H1 (cell line): Measurements from ENCODE around the gene SUPT4H1. TPM values are rescaled to one million over a fixed set of nuclear protein-coding genes. Genes with fewer than 3 reads are reported as not detected.

ENCODE experiments used
- CTCF ChIA-PET: fragments of 300-600 bp; sonication (Branson Sonifier 250); formaldehyde crosslinking; loops from one replicate; lab custom pipeline; 2021; ENCODE audit not compliant: partially characterized antibody; lab: Charles Lee
- POLR2A ChIA-PET: fragments of 300-600 bp; sonication (Branson Sonifier 250); formaldehyde crosslinking; loops from one replicate; lab custom pipeline; 2021; ENCODE audit warnings: inconsistent platforms; ENCODE audit not compliant: partially characterized antibody; lab: Charles Lee
- DNase-seq, 2 experiments: peaks; one replicate each; pipeline versions ENCODE4 v3.0.0 to v3.0.0-alpha.2; 2010 to 2022; ENCODE audit warnings: low spot score in 2 of 2, low read depth in 1 of 2, mixed read lengths in 1 of 2
- FAIRE-seq: peaks from 2 replicates; lab custom pipeline; 2011; peaks lifted over from hg19 to GRCh38; lab: Jason Lieb, UNC
- H2AFZ ChIP-seq: 2 replicates; pipeline ENCODE4 v1.8.1; 2012; ENCODE audit warnings: low read length, inconsistent platforms
- H2AK5ac ChIP-seq: 2 replicates; pipeline ENCODE4 v1.6.1; 2013; ENCODE audit warnings: low read depth, low read length
- H2BK120ac ChIP-seq: replicated peaks from 2 replicates; pipeline ENCODE3; 2013; ENCODE audit warnings: low read depth, low read length, inconsistent platforms
- H2BK12ac ChIP-seq: 2 replicates; pipeline ENCODE4 v1.6.1; 2013; ENCODE audit warnings: low read depth, low read length
- H2BK15ac ChIP-seq: 2 replicates; pipeline ENCODE4 v1.6.1; 2013; ENCODE audit warnings: low read length
- H2BK20ac ChIP-seq: 2 replicates; pipeline ENCODE4 v1.6.1; 2013; ENCODE audit warnings: low read length
- H2BK5ac ChIP-seq: 2 replicates; pipeline ENCODE4 v1.6.1; 2013; ENCODE audit warnings: low read depth, low read length
- H3K14ac ChIP-seq: 2 replicates; pipeline ENCODE4 v1.6.1; 2013; ENCODE audit warnings: inconsistent platforms; ENCODE audit not compliant: insufficient read length
- H3K18ac ChIP-seq: 2 replicates; pipeline ENCODE4 v1.6.1; 2013; ENCODE audit warnings: low read length; ENCODE audit errors: extremely low read depth
- H3K23ac ChIP-seq: 2 replicates; pipeline ENCODE4 v1.6.1; 2013; ENCODE audit warnings: inconsistent platforms; ENCODE audit not compliant: insufficient read length
- H3K23me2 ChIP-seq: 2 replicates; pipeline ENCODE4 v1.6.1; 2013; ENCODE audit warnings: low read depth, low read length
- H3K27ac ChIP-seq: 2 replicates; pipeline ENCODE4 v1.6.1; 2011; ENCODE audit warnings: low read depth, low read length, inconsistent platforms
- H3K27me3 ChIP-seq, 4 experiments: replicated peaks in 1 of 4; 1 replicate in 1 of 4; 2 replicates in 3 of 4; pipeline versions ENCODE4 v1.6.1 to v1.8.1; 2011 to 2013; ENCODE audit warnings: low read length in 3 of 4, mild to moderate bottlenecking in 3 of 4, inconsistent platforms in 2 of 4, mixed read lengths in 2 of 4, moderate library complexity in 1 of 4; ENCODE audit not compliant: control insufficient read depth in 3 of 4, insufficient read depth in 3 of 4; ENCODE audit errors: extremely low read depth in 1 of 4
- H3K36me3 ChIP-seq, 4 experiments: 2 replicates each; pipeline versions ENCODE4 v1.6.1 to v1.8.1; 2011 to 2013; ENCODE audit warnings: mild to moderate bottlenecking in 4 of 4, low read length in 3 of 4, moderate library complexity in 2 of 4, control low read depth in 1 of 4, inconsistent platforms in 1 of 4; ENCODE audit not compliant: insufficient read depth in 4 of 4, control insufficient read depth in 2 of 4
- H3K4ac ChIP-seq: replicated peaks from 2 replicates; pipeline ENCODE3; 2013; ENCODE audit warnings: low read length, low read depth, mixed read lengths, inconsistent platforms; ENCODE audit not compliant: insufficient read length
- H3K4me1 ChIP-seq, 4 experiments: replicated peaks in 1 of 4; 1 replicate in 1 of 4; 2 replicates in 3 of 4; pipeline versions ENCODE4 v1.6.1 to v1.8.1; 2011 to 2013; ENCODE audit warnings: low read length in 3 of 4, inconsistent platforms in 2 of 4, mixed read lengths in 1 of 4; ENCODE audit not compliant: insufficient read depth in 4 of 4, control insufficient read depth in 3 of 4
- H3K4me2 ChIP-seq, 2 experiments: 2 replicates each; pipeline versions ENCODE4 v1.6.1 to v1.8.1; 2011 to 2013; ENCODE audit warnings: low read depth in 2 of 2, low read length in 2 of 2, control low read depth in 1 of 2, inconsistent platforms in 1 of 2, mild to moderate bottlenecking in 1 of 2; ENCODE audit not compliant: insufficient read depth in 1 of 2
- H3K4me3 ChIP-seq, 4 experiments: fragments of 200-600, 300-600 bp in 1 of 4; sonication (generic), shearing (Covaris generic), sonication (Bioruptor Twin) in 1 of 4; 2 replicates each; pipeline versions ENCODE4 v1.5.1 to v1.8.1; 2011 to 2016; ENCODE audit warnings: low read length in 4 of 4, low read depth in 3 of 4, control low read depth in 2 of 4, inconsistent platforms in 2 of 4, mild to moderate bottlenecking in 2 of 4, mixed read lengths in 1 of 4, moderate library complexity in 1 of 4; ENCODE audit not compliant: insufficient read depth in 2 of 4; ENCODE audit errors: extremely low read depth in 1 of 4
- H3K56ac ChIP-seq: replicated peaks from 2 replicates; pipeline ENCODE3; 2013; ENCODE audit warnings: low read depth, mild to moderate bottlenecking, mixed read lengths, low read length, inconsistent platforms; ENCODE audit not compliant: insufficient read length
- H3K79me1 ChIP-seq: 2 replicates; pipeline ENCODE4 v1.6.1; 2013; ENCODE audit warnings: low read depth, low read length, control low read depth
- H3K79me2 ChIP-seq, 2 experiments: 2 replicates each; pipeline versions ENCODE4 v1.6.1 to v1.8.1; 2012 to 2013; ENCODE audit warnings: low read length in 2 of 2, mild to moderate bottlenecking in 2 of 2, inconsistent platforms in 1 of 2; ENCODE audit not compliant: insufficient read depth in 2 of 2, control insufficient read depth in 1 of 2
- H3K9ac ChIP-seq, 4 experiments: replicated peaks in 1 of 4; 1 replicate in 1 of 4; 2 replicates in 3 of 4; pipeline versions ENCODE4 v1.6.1 to v1.8.1; 2011 to 2013; ENCODE audit warnings: low read depth in 3 of 4, low read length in 3 of 4, control low read depth in 2 of 4, mild to moderate bottlenecking in 2 of 4, moderate library complexity in 2 of 4, inconsistent platforms in 1 of 4; ENCODE audit errors: extremely low read depth in 1 of 4
- H3K9me3 ChIP-seq, 2 experiments: 2 replicates each; pipeline versions ENCODE4 v1.6.1 to v1.8.1; 2012 to 2013; ENCODE audit warnings: mild to moderate bottlenecking in 2 of 2, moderate library complexity in 2 of 2, control low read depth in 1 of 2, inconsistent platforms in 1 of 2, low read depth in 1 of 2, low read length in 1 of 2, mixed read lengths in 1 of 2; ENCODE audit not compliant: insufficient read depth in 2 of 2
- H4K20me1 ChIP-seq, 2 experiments: replicated peaks in 1 of 2; 2 replicates each; pipeline versions ENCODE3 to v1.8.1; 2011 to 2013; ENCODE audit warnings: inconsistent platforms in 2 of 2, low read length in 2 of 2, mild to moderate bottlenecking in 1 of 2; ENCODE audit not compliant: insufficient read depth in 2 of 2, control insufficient read depth in 1 of 2
- H4K5ac ChIP-seq: 2 replicates; pipeline ENCODE4 v1.6.1; 2013; ENCODE audit warnings: low read length, low read depth, mixed read lengths, inconsistent platforms; ENCODE audit not compliant: insufficient read length
- H4K8ac ChIP-seq: 2 replicates; pipeline ENCODE4 v1.8.0; 2013; ENCODE audit warnings: mild to moderate bottlenecking, moderate library complexity, low read length, inconsistent platforms; ENCODE audit not compliant: insufficient read depth; ENCODE audit errors: extremely low read depth
- H4K91ac ChIP-seq: replicated peaks from 2 replicates; pipeline ENCODE3; 2013; ENCODE audit warnings: low read length, mixed read lengths, inconsistent platforms; ENCODE audit not compliant: insufficient read length
- ASH2L ChIP-seq: fragments of 200-600, 300-600 bp; sonication (generic); IDR thresholded peaks from one replicate; pipeline ENCODE4 v1.7.1; 2017; ENCODE audit warnings: low read length
- BCL11A ChIP-seq, 2 experiments: IDR thresholded peaks; one replicate each; pipeline ENCODE4 v1.6.1; 2011; ENCODE audit warnings: low read depth in 2 of 2, low read length in 2 of 2, mild to moderate bottlenecking in 2 of 2
- CBX5 ChIP-seq: fragments of 300-800, 300-1000 bp; sonication (generic); IDR thresholded peaks from 2 replicates; pipeline ENCODE4 v1.7.1; 2016; ENCODE audit warnings: antibody characterized with exemption, low read length, low read depth
- E2F6 ChIP-seq: IDR thresholded peaks from 2 replicates; pipeline ENCODE4 v1.6.1; 2012; ENCODE audit warnings: inconsistent platforms
- GABPA ChIP-seq: IDR thresholded peaks from 2 replicates; pipeline ENCODE4 v1.6.1; 2011; ENCODE audit warnings: mild to moderate bottlenecking, low read length, moderate library complexity, borderline replicate concordance; ENCODE audit not compliant: insufficient read depth
- KDM4A ChIP-seq: IDR thresholded peaks from one replicate; pipeline ENCODE4 v1.7.1; 2012; ENCODE audit warnings: low read depth, mild to moderate bottlenecking, moderate library complexity, low read length, inconsistent platforms; ENCODE audit not compliant: severe bottlenecking
- NANOG ChIP-seq: IDR thresholded peaks from 2 replicates; pipeline ENCODE4 v1.6.1; 2011; ENCODE audit warnings: low read length, low read depth, mild to moderate bottlenecking, inconsistent platforms; ENCODE audit not compliant: insufficient read depth, poor library complexity, severe bottlenecking
- SAP30 ChIP-seq: fragments of 300-600 bp; sonication (generic); IDR thresholded peaks from 2 replicates; pipeline ENCODE4 v1.7.1; 2012; ENCODE audit warnings: low read length, moderate library complexity, mild to moderate bottlenecking, inconsistent platforms; ENCODE audit not compliant: insufficient read depth, insufficient replicate concordance
- TAF1 ChIP-seq: IDR thresholded peaks from 2 replicates; pipeline ENCODE4 v1.6.1; 2011; ENCODE audit warnings: mild to moderate bottlenecking, low read depth, low read length
- TBP ChIP-seq: IDR thresholded peaks from 2 replicates; pipeline ENCODE4 v1.6.1; 2011; ENCODE audit warnings: low read depth, low read length, improper control_type of control experiment
- YY1 ChIP-seq: IDR thresholded peaks from 2 replicates; pipeline ENCODE4 v1.6.1; 2011; ENCODE audit warnings: low read depth, mild to moderate bottlenecking, low read length
- WGBS, 2 experiments: shearing (Covaris generic) in 1 of 2; methylation state at CpG; one replicate each; pipeline versions ENCODE4 v1.1.6 to v1.1.7; 2013 to 2015; ENCODE audit warnings: low lambda C conversion rate in 2 of 2, mixed read lengths in 2 of 2, inconsistent platforms in 1 of 2, low coverage in 1 of 2, missing lambda C conversion rate in 1 of 2; ENCODE audit not compliant: insufficient replicate concordance in 2 of 2, insufficient coverage in 1 of 2, insufficient read length in 1 of 2; ENCODE audit errors: extremely low coverage in 1 of 2, missing lambda C conversion rate in 1 of 2; 5-methylcytosine and 5-hydroxymethylcytosine counted together
- polyA plus RNA-seq, 7 experiments: library from polyadenylated mRNA; depleted of rRNA in 3 of 7; stranded (reverse) in 5 of 7; unstranded in 2 of 7; fragments of >200 nt in 5 of 7; fragments of 200-250 nt in 2 of 7; gene quantifications; 1 replicate in 5 of 7; 2 replicates in 1 of 7; 4 replicates in 1 of 7; pipeline versions ENCODE4 v1.2.1 to v1.2.3, GENCODE V29; 2011 to 2013; ENCODE audit warnings: missing spikeins in 2 of 7, mixed read lengths in 2 of 7
- total RNA-seq: library from RNA; stranded (reverse); fragmentation: NEBNext Ultra II Directional; extraction: Animal tissue kit (Norgen Biotek cat#: 25700); gene quantifications from 2 replicates; pipeline ENCODE4 v1.2.1, GENCODE V29; 2021

The SUPT4H1 gene
- total and polyA plus RNA-seq, 2 of the 8 experiments (the other 6 are each of a cell fraction or from before 2014, with no cell fraction given), result 112 to 143 TPM

DNA sequence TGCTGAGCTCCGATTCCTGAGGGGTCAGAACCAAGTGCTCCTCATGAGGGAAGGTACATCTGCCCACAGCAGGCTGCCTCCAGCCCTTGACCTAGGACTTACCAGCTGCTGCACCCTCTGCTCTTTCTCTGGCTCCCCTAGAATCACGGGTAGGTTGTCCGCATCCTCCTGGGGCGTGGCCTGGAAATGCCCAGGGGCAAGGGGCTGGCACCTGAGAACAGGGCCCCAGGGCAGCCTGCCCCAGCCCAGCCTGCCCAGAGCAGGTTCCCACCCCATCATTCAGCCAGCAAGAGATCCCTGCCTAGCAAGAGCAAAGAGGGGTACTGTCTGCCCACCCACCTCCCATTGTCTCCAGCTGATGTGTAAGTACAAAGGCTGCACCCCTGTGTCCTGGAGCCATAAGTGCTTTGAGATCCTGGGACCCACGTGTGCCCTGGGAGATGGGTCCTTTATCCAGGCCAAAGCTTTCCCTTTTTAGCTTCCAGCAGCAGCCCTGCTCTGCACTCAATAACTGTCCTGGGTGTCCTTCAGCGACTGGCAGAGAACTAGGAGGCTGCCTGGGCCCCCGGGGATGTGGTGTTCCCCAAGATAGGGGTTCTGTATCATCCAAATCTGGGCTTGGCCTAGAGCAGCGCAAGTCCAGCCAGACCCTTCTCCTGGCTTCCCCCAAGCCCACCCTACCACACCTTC, 28.5 kb downstream of the SUPT4H1 start:
- H4K91ac ChIP-seq, result peak overlapping the region; percentile 20
- no peak overlapping the region for H3K23ac ChIP-seq
- H3K27me3 ChIP-seq, result peaks cover 0 to 20% (median 12%) of the 10 kb centered on the region in 4 experiments; a peak in 5 of 7 replicates
- no peak overlapping the region for H2BK15ac ChIP-seq
- no peaks in the 10 kb centered on the region for H3K79me1 ChIP-seq
- H2AFZ ChIP-seq, result 0 out of 2 replicates have a peak overlapping the region, but pooled peaks have one; percentile 63
- H3K14ac ChIP-seq, result no peak overlapping the region
- no peak overlapping the region for H3K27ac ChIP-seq
- H3K4me1 ChIP-seq, result peaks cover 0 to 23% (median 15%) of the 10 kb centered on the region in 4 experiments; a peak in 6 of 7 replicates
- peak overlapping the region in 3 of 4 experiments; percentile 66 to 79 (median 71); a peak in 7 of 8 replicates for H3K4me3 ChIP-seq
- FAIRE-seq, result no peak
- H3K36me3 ChIP-seq, result no peaks in the 10 kb centered on the region
- H2AK5ac ChIP-seq, result no peak overlapping the region
- H3K79me2 ChIP-seq, result no peaks in the 10 kb centered on the region
- H3K9ac ChIP-seq, result peak overlapping the region in 1 of 4 experiments; percentile 51; a peak in 1 of 7 replicates
- no peak overlapping the region; the same call in 1 of the 2 replicates for H4K8ac ChIP-seq
- H2BK5ac ChIP-seq, result no peak overlapping the region; the same call in 1 of the 2 replicates
- H4K20me1 ChIP-seq, result peaks cover 0 to 2% of the 10 kb centered on the region in 2 experiments
- no peak overlapping the region for H2BK20ac ChIP-seq
- H3K23me2 ChIP-seq, result peaks cover 12% of the 10 kb centered on the region
- H3K4ac ChIP-seq, result no peak overlapping the region
- H4K5ac ChIP-seq, result no peak overlapping the region
- no peak overlapping the region for H3K56ac ChIP-seq
- DNase-seq, result no peak
- H3K18ac ChIP-seq, result no peak overlapping the region
- no peak overlapping the region for H2BK120ac ChIP-seq
- 86% methylated on average over 8 of the region's 8 CpGs; no CpG with 5 or more reads in 1 of the 2 experiments for WGBS, 2 experiments
- CTCF ChIA-PET, result interaction anchor here (1.0 to 21.9 kb wide), 9 partner anchors 10 to 115 kb away, joined by 3 to 384 read pairs (median 5); partner anchors contain the start of gene SUPT4H1
- no peaks in the 10 kb centered on the region for H3K9me3 ChIP-seq
- peak overlapping the region; percentile 82 to 99 for H3K4me2 ChIP-seq
- peak overlapping the region; percentile 60; the same call in 1 of the 2 replicates for H2BK12ac ChIP-seq
- POLR2A ChIA-PET, result interaction anchor here (1.3 to 7.9 kb wide), 4 partner anchors 14 to 91 kb away, joined by 3 to 66 read pairs (median 26); partner anchors contain the start of gene SUPT4H1
- TF ChIP-seq SAP30, result no peak
- TF ChIP-seq TBP, result no peak
- no peak for TF ChIP-seq CBX5
- no peak for TF ChIP-seq ASH2L
- TF ChIP-seq TAF1, result no peak
- no peak for TF ChIP-seq BCL11A (IDR thresholded peaks at IDR 0.05; ENCODE audit: low read depth in 2 of 2, low read length in 2 of 2)
- no peak for TF ChIP-seq GABPA
- TF ChIP-seq YY1, result no peak
- TF ChIP-seq NANOG, result no peak
- no peak for TF ChIP-seq KDM4A
- TF ChIP-seq E2F6, result no peak
